NT2/D1 (cell line): Measurements from ENCODE around the gene PRKAG2.
"Not testable (repeated sequence)": the region's sequence is repeated elsewhere in the genome, so short reads cannot be mapped to it uniquely, and the experiment has no call there.

ENCODE experiments used
- DNase-seq: peaks from one replicate; pipeline ENCODE4 v3.0.0-alpha.2; 2011; ENCODE audit warnings: low read depth, low spot score
- H3K27me3 ChIP-seq: 2 replicates; pipeline ENCODE4 v1.6.0; 2011; ENCODE audit warnings: mild to moderate bottlenecking; ENCODE audit not compliant: insufficient read length, insufficient read depth
- H3K36me3 ChIP-seq: 2 replicates; pipeline ENCODE4 v1.6.1; 2011; ENCODE audit warnings: mild to moderate bottlenecking, low read length, mixed read lengths; ENCODE audit not compliant: insufficient read depth, insufficient read length
- H3K4me1 ChIP-seq: 2 replicates; pipeline ENCODE4 v1.5.1; 2011; ENCODE audit not compliant: insufficient read depth, insufficient read length
- H3K4me3 ChIP-seq: 2 replicates; pipeline ENCODE4 v1.5.1; 2011; ENCODE audit warnings: low read depth; ENCODE audit not compliant: insufficient read length
- H3K9ac ChIP-seq: 2 replicates; pipeline ENCODE4 v1.6.0; 2011; ENCODE audit warnings: low read depth; ENCODE audit not compliant: insufficient read length
- H3K9me3 ChIP-seq: 2 replicates; pipeline ENCODE4 v1.5.1; 2011; ENCODE audit warnings: mild to moderate bottlenecking, low read length; ENCODE audit not compliant: insufficient read depth
- SUZ12 ChIP-seq: IDR thresholded peaks from 2 replicates; pipeline ENCODE4 v1.6.1; 2011; ENCODE audit not compliant: insufficient read length, insufficient read depth; ENCODE audit errors: extremely low read depth
- YY1 ChIP-seq: IDR thresholded peaks from 2 replicates; pipeline ENCODE4 v1.6.1; 2011; ENCODE audit not compliant: insufficient read length, insufficient read depth
- ZNF274 ChIP-seq: IDR thresholded peaks from 2 replicates; pipeline ENCODE4 v1.6.1; 2011; ENCODE audit warnings: mild to moderate bottlenecking, low read depth, low read length

The PRKAG2 gene

GRCh38 chr7:151802469-151802846, 74.5 kb downstream of the PRKAG2 start:
- Histone ChIP-seq H3K4me3 (no peak overlapping the region), H3K9me3 (no peaks in the 10 kb centered on the region), H3K27me3 (no peaks in the 10 kb centered on the region), H3K9ac (no peak overlapping the region), H3K4me1 (no peaks in the 10 kb centered on the region), H3K36me3 (no peaks in the 10 kb centered on the region)
- TF ChIP-seq SUZ12 (no peak), ZNF274 (no peak), YY1 (no peak)
- DNase-seq, result no peak

DNA sequence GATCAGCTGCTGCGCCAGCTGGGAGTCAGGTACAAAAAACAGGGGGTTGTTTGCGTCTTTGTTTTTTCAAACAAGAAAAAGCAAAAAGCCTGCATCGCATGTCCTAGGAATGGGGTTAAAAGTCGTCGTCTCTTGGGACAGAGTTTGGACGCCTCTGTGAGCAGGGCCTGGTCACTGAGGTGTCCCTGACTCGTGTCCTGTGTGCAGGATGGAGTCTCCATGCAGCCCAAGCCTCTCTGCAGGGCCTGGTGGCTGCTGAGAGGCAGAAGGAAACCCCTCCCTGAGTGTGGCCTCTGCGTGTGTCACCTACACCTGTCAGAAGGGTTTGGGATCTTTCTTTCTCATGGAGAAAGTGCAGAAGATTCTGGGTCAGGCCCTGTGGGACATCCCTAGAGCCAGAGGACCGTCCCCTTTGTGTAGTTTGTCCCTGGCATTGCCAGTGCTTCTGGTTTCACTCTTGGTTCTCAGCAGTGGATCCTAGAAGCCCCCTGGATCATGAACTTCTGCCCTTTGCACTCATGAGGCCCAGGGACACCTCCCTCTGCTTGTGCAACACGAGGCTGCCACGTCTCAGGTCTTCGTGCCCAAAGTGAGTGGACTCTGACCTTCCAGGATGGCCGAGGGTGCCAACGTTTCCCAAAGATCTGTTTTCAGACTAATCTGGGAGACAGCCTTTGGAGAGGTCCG, 75.0 kb downstream of the PRKAG2 start:
- H3K4me1 ChIP-seq, result no peaks in the 10 kb centered on the region
- no peak for DNase-seq
- H3K9ac ChIP-seq, result no peak overlapping the region
- TF ChIP-seq ZNF274 (no peak), SUZ12 (no peak), YY1 (no peak)
- no peak overlapping the region for H3K4me3 ChIP-seq
- H3K36me3 ChIP-seq, result no peaks in the 10 kb centered on the region
- no peaks in the 10 kb centered on the region for H3K27me3 ChIP-seq
- H3K9me3 ChIP-seq, result no peaks in the 10 kb centered on the region

GRCh38 chr7:151801291-151801690, 75.6 kb downstream of the PRKAG2 start:
- Histone ChIP-seq H3K27me3 (no peaks in the 10 kb centered on the region), H3K4me3 (no peak overlapping the region), H3K9ac (no peak overlapping the region), H3K36me3 (no peaks in the 10 kb centered on the region), H3K9me3 (no peaks in the 10 kb centered on the region), H3K4me1 (no peaks in the 10 kb centered on the region)
- DNase-seq, result no peak
- TF ChIP-seq YY1 (no peak), ZNF274 (no peak), SUZ12 (no peak)

- no peak overlapping the region for H3K4me3 ChIP-seq
- no peaks in the 10 kb centered on the region for H3K36me3 ChIP-seq
- TF ChIP-seq SUZ12 (no peak), YY1 (no peak), ZNF274 (no peak)
- DNase-seq, result no peak
- no peak overlapping the region for H3K9ac ChIP-seq
- no peaks in the 10 kb centered on the region for H3K9me3 ChIP-seq
- no peaks in the 10 kb centered on the region for H3K27me3 ChIP-seq
- no peaks in the 10 kb centered on the region for H3K4me1 ChIP-seq
Measured at GRCh38 chr7:151800861-151801260, 76.1 kb downstream of the PRKAG2 start.

GRCh38 chr7:151800391-151800790, 76.5 kb downstream of the PRKAG2 start:
- DNase-seq, result no peak
- H3K9me3 ChIP-seq, result no peaks in the 10 kb centered on the region
- no peaks in the 10 kb centered on the region for H3K4me1 ChIP-seq
- H3K4me3 ChIP-seq, result no peak overlapping the region
- no peak overlapping the region for H3K9ac ChIP-seq
- no peaks in the 10 kb centered on the region for H3K36me3 ChIP-seq
- TF ChIP-seq ZNF274 (no peak), YY1 (no peak), SUZ12 (no peak)
- H3K27me3 ChIP-seq, result no peaks in the 10 kb centered on the region

DNA sequence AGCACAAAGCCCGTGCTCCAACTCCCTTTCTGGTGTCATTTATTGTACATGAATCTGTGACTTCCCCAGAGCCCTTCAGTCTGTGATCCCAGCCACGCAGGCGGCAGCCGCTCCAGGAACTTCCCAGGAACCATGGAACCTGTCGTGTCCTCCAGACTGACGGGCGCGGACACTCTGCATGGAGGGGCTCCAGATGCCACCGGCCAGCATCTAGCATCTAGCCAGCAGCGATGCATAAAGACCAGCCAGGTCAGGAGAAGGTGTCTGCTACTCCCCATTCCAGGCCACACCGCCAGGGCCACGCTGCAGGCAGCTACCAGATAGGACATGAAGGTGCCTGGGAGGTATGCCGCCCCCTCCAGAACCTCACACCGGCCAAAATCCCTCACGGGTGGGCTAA, 77.4 kb downstream of the PRKAG2 start:
- no peaks in the 10 kb centered on the region for H3K36me3 ChIP-seq
- no peak for DNase-seq
- no peak overlapping the region for H3K9ac ChIP-seq
- H3K4me1 ChIP-seq, result peaks cover 6% of the 10 kb centered on the region
- no peak overlapping the region for H3K4me3 ChIP-seq
- TF ChIP-seq YY1 (no peak), SUZ12 (no peak), ZNF274 (no peak)
- H3K9me3 ChIP-seq, result no peaks in the 10 kb centered on the region
- no peaks in the 10 kb centered on the region for H3K27me3 ChIP-seq

GRCh38 chr7:151798851-151799448, 78.0 kb downstream of the PRKAG2 start:
- Histone ChIP-seq H3K36me3 (no peaks in the 10 kb centered on the region), H3K9me3 (no peaks in the 10 kb centered on the region), H3K27me3 (no peaks in the 10 kb centered on the region), H3K4me3 (no peak overlapping the region), H3K9ac (no peak overlapping the region), H3K4me1 (peaks cover 7% of the 10 kb centered on the region)
- TF ChIP-seq ZNF274, result no peak
- no peak for TF ChIP-seq SUZ12
- no peak for TF ChIP-seq YY1
- DNase-seq, result no peak

GRCh38 chr7:151797667-151798307, 79.1 kb downstream of the PRKAG2 start:
- not testable (repeated sequence) for H3K4me3 ChIP-seq, H3K9me3 ChIP-seq, H3K27me3 ChIP-seq, H3K4me1 ChIP-seq, DNase-seq, H3K9ac ChIP-seq, H3K36me3 ChIP-seq
